Stimulated activated naive CD4-positive, alpha-beta T cell (primary cell): ENCODE measurements around the gene BPTF.
"Not testable (repeated sequence)": the region's sequence is repeated elsewhere in the genome, so short reads cannot be mapped to it uniquely, and the experiment has no call there.

Experiments used
- DNase-seq, 6 experiments: peaks; one replicate each; lab custom pipeline; 2025; lab: John Stamatoyannopoulos, UW

The BPTF gene

DNA sequence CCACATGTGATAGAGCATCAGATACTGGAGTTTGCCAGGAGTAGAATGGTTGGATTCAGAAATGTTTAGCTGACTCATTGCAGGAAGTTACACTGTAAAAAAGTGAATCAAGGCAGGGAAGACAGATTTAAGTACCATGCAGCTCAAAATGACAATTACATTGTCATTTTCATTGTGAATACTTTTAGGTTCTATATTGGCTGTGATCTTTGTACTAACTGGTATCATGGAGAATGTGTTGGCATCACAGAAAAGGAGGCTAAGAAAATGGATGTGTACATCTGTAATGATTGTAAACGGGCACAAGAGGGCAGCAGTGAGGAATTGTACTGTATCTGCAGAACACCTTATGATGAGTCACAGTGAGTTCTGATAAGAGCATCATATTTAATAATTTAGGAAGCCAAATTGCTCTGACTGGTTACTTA is 137.9 kb downstream of the BPTF start:
- DNase-seq = peak in 5 of 6 experiments; percentile 30 to 69 (median 49)

DNA sequence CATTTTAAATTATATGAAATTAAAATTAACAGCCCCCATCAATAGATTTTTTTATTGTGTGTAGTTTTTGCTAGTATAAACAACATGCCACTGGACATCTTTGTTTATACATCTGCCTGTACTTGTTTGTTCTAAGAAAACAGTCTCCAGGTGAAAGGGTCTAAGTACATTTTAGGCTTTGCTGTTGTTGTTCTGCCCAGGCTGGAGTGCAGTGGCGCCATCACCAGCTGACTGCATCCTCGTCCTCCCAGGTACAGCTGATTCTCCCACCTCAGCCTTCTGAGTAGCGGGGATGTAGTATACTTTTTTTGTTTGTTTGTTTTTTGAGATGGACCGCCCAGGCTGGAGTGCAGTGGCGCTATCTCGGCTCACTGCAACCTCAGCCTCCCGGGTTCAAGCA is 145.5 kb downstream of the BPTF start:
- no peak for DNase-seq

DNA sequence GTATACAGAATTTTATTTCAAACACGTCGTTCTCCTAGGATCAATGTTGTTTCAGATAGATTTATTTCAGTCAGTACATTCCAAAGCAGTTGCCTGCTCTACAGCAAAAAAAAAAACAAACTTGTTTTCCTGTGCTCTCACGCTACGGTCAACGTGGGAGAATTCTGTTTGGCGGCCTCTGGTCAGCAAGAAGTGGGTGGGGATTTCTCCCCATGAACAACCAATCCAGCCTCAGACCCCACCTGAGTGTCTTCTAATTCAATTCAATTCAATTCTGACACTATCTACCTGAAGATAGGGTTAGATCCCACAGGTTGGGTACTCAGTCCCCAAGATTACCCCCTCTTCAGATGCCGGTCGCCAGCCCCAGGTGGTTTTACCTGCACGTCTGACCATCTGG is 148.9 kb downstream of the BPTF start:
- no peak for DNase-seq

DNA sequence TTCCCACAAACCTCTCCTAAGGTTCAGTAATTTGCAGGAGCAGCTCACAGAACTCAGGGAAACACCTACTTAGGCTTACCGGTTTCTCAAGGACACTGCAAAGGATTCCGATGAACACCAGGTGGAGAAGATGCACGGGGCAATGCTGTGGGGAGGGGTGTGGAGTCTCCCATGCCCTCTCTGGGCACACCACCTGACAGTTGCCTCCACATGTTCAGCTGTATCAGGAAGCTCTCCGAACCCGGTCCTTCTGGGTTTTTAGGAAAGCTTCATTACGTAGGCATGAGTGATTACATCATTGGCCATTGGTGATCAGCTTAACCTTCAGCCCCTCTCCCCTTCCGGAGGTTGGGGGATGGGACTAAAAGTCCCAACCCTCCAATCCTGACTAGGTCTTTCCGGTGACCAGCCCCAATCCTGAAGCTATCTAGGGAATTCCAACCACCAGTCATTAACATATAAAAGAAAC is 149.3 kb downstream of the BPTF start:
- no peak for DNase-seq

DNA sequence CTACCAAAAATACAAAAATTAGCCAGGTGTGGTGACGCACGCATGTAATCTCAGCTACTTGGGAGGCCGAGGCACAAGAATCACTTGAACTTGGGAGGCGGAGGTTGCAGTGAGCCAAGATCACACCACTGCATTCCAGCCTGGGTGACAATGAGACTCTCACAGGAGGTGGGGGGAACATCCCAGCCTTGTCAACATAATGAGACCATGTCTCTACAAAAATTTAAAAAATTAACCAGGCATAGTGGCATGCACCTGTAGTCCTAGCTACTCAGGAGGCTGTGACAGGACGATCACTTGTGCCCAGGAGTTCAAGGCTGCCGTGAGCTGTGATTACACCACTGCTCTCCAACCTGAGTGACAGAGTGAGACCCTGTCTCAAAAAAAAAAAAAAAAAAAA is 151.0 kb downstream of the BPTF start:
- DNase-seq = not testable (repeated sequence)

DNA sequence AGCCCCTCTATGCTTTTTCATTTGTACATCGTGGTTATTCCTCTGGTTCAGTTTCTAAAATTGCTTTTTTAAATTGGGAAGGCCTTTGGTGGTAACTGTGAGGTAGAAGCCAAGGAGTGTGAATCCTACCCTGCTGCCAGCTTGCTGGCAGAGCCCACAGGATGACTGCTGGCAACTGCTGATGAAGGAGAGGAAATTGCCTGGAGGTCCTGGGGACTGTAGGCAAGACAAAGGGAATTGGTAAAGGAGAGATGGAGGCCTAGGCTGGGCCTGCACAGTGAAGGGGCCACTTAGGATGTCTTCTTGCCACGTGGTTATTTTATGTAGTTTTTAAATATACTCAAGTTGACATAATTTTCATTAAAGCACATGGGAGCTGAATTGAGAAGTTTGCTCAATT is 155.2 kb downstream of the BPTF start:
- DNase-seq = no peak

DNA sequence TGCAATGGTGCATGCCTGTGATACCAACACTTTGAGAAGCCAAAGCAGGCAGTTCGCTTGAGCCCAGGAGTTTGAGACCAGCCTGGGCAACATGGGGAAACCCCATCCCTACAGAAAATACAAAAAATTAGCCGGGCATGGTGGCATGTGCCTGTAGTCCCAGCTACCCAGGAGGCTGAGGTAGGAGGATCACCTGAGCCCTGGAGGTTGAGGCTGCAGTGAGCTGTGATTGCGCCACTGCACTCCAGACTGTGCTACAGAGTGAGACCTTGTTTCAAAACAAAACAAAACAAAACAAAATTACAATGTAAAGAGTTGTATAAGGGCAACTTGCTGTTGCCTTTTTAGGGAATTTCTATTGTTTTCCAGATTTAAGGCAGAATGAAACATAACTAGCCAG is 155.6 kb downstream of the BPTF start:
- not testable (repeated sequence) for DNase-seq

DNA sequence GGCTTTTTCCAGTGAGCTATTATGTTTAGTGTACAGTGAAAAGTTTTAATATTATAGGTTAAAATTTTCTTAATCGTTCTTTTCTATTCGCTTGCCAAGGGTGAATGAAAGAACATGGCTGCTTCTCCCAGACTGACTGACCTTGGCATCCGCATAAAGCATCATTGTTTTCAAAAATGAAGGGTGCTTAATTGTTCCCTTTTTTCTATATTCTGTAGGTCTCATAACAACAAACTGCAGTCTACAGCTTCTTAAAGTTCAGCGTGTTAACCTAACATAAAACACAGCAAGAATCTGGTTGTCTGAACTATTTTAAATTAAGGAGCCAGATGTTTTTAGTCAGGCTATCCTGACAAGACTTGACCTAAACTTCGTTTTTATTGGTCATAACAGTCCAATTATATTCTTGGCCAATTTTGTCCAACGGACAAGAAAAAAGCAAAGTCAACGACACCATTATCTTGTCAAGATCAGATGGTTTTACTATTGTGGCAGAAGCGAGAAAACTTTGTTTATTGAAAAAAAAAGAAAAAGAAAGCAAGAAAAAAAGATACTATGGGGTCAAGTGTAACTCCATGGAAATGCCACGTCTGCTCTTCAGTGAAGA is 156.8 kb downstream of the BPTF start:
- no peak for DNase-seq

DNA sequence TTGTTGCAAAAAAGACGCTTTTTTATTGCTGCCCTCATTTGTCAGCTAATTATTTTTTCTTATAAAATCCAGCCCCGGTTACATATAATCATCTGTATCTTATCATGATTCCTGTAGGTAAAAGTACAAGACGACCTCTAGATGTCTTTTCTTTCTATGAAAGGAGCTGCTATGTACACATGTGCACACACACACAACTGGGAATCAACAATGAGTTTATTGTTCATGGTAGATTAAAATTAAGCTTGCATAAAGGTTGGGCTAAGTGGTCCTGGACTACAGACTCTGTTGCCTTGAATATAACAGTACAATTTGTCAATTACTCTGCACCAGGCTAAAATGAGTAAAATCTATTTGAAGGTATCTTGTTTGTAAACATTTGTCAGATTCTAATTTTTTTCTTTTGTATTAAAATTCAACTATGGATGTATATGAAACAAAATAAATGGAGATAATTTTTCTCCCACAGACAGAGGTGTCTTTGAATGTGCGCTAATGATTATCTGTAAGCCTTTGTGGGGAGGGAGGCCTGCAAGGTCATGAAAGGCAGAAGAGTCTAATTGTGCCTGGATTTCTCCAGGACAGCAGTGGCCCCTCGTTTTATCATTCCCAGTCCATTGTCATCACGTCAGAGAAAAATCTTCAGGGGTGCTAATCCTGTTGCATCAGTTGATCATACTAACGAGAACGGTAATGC is 157.5 kb downstream of the BPTF start:
- DNase-seq = no peak

DNA sequence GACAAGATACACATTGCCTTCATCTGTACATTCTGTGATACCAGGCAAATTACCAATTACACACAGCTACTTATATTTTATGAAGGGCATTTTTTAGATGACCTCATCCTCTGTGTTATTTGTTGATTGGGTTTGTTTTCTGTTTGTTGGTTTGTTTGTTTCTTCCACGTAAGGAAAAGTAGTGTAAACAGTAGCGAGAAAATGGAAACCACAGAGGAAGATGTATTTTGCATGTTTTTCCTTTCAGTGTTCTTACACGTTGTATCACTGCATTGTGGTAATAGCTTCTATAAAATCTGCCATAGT is 158.0 kb downstream of the BPTF start:
- no peak for DNase-seq

DNA sequence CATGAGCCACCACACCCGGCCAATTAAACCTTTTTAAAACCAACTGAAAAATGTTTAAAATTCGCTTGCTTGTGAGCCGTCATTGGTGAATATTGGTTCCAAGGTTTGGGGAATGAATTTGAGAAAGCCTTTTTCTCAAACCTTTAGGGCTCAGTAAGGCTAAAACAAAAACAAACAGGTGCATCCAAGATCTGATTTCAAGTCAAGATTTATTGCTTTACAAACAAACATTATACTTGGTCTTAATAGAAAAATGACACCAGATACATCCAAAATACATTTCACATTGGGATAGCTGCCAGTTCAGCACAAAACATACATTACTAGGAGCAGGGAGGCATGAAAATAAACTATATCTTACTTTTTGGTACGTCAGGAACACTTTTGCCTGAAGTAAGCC is 165.6 kb downstream of the BPTF start:
- DNase-seq = no peak

DNA sequence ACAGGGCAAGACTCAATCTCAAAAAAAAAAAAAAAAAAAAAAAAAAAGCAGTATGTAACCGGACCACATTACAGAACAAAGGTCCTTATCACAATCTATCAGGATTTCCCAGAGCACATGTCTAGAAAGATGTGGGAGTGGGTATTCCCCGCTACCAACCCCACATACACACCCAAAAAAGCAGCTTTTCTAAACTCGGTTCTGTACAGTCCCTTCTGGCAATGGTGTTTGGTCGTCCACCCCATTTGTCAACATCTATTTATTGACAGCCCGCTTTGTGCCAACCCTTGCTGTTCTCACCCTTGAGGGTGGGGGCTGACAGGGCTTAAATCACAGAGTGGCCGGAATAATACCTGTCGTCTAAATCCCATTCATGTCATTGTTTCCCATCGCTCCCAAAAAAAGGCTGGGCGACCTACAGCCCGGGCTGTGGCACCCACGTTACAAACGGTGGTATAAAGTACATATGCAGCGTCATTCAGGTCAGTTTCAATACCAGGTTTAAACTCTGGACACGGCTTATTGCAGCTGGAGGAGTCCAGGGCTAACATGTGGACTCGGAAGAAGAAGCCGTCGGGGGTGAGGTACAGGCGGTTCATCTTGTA is 167.3 kb downstream of the BPTF start:
- DNase-seq = no peak

DNA sequence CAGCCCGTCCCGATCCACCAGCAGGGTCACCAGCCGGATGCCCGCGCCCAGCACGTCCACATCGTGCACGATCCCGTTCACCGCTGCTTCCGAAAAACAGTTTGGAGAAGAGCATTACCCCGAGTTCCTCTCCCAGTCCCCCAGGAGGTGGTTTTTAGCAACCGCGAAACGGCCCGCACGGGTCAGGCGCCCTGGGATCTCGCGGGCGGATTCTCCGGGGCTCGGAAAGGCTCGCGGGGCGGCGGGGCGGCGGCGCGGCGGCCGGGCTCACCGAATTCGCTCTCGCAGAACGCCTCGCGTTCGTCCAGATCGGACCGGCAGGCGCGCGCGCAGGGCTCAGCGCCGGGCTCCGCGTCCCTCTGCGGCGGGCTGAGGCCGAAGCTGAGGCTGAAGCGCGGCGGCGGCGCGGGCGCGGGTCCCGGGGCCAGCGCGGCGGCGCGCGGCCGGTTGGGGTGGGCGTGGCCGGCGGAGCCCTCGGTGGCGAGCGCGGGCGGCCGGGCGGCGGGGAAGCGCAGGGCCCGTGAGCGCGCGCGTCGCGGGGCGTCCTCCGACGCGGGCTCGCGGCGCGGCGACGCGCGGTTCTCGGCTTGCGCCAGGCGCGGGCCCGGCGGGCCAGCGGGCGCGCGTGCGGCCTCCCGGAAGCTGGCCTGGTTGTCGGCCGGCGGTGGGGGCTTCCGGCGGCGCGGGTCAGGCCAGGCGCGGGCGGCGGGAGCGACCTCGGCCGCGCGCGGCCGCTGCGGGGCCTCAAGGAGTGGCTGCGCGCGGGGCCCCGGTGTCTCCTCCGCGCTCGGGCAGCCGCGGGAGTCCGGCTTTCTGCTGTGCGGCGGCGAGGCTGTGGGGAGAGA is 168.1 kb downstream of the BPTF start:
- DNase-seq = peak; percentile 42 to 79 (median 60)

DNA sequence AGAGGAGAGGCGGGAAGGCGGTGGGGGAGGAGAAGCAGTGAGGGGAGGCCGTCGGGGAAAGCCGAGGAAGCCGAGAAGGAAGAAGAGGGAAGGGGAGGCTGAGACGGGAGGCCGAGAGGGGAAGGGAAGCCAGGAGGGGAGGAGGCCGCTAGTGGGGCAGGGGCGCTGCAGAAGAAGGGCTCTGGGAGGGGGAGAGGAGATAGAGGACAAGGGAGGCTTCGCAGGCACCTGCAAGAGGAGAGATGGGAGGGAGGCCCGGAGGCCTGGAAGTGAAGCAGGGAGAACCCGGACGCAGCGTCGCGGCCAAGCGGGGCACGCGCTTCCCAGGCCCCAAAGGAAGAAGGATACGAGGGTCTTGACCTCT is 168.7 kb downstream of the BPTF start:
- DNase-seq = peak in 1 of 6 experiments; percentile 42

DNA sequence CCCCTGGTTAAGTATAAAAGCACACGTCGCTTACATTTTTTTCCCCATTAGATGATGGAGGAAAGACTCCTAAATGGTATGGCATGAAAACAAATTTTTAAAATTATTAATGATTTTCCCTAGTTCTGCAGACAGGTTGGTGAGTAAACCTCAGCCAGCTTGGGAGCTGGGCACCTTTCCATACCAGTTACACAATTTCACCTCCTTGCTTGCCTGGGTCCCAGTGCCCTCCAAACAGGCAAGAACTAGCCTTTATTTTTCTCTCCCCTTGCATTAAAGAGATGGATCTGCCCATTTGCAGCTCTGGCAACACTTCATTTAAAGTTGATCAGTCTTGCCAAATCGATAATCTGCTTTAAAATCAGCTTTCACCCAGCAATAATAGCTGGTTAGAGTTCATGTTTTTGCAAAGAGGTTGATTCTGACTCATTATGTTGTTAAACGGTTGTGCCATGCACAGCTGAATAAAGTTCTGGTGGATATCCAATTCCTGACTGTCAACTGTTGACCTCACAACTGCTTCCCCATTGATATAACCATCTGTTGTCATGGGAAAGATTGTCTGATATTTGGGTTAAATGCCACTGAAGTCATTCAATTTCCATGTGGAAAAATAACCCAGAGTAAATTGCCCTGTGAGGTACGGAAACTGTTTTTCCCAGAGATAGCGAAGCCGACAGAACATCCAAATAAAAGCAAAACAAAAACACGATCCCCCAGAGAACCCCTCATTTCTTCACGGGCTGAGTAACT is 169.7 kb downstream of the BPTF start:
- DNase-seq = peak in 1 of 6 experiments; percentile 35

DNA sequence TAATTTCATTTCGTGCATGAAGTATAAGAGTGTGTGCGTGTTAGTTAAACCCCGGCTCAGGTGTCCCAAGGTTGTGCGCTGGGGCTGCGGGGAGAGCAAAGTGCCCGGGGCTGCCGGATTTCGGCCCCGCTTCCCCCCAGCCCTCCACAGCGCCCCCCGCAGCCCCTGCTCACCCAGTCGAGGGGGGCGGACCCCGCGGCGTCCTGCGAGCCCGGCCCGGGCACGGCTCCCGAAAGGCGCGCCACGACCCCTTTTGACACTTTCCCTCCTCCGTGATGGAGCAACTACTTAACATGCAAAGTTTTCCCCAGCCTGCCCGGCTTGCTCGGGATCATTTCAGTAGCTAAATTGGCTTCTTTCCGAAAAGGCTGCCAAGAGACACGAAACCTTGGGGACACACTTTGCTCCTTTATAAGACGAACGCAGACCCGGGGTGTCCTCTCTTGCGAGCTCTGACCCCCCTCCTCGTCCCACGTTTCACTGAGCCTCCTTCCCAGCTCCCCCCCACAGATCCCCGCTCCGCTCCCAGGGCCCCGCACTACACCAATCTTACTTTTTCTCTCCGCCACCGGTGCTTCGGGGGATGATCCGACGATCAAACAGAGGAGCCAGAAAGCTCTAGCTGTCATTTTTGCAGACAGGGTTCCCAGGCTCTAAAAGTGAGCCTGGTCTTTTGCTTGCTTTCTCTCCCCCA is 170.4 kb downstream of the BPTF start:
- DNase-seq = peak in 1 of 6 experiments; percentile 25

DNA sequence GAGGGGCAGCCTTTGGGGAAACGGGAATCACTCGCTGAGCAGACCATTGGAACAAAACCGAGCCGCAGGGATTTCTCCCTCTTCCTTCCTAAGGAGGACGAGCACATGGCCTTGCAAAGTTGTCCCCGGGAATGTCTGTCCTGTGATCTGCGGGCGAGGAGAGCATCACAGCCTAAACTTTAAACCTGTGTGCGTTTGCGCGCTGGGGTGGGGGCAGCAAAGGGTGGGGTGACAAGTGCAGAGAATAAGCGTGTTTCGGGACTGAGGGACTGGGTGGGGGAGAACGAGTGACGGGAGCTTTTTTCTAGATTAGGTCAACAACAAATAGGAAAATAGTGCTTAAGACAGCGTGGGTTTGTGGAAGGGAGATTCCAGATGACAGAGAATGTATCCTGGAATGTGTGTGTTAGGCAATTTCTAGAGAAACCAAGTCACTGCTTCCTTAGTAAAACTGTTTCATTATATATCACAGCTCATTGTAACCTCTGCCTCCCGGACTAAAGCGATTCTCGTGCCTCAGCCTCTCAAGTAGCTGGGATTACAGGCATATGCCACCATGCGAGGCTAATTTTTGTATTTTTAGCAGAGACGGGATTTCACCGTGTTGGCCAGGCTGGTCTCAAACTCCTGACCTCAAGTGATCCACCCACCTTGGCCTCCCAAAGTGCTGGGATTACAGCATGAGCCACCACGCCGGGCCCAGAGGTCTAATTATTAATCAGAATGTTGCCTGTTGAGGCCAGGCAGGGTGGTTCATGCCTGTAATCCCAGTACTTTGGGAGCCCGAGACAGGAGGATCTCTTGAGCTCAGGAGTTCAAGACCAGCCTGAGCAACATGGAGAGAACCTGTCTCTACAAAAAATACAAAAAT is 171.2 kb downstream of the BPTF start, which contains the start of gene C17orf58:
C17orf58 (minus strand) TSS at position 169 of the 871 bp plus-strand sequence. CDS start 271 bp downstream, outside the sequence.
- not testable (repeated sequence) for DNase-seq

DNA sequence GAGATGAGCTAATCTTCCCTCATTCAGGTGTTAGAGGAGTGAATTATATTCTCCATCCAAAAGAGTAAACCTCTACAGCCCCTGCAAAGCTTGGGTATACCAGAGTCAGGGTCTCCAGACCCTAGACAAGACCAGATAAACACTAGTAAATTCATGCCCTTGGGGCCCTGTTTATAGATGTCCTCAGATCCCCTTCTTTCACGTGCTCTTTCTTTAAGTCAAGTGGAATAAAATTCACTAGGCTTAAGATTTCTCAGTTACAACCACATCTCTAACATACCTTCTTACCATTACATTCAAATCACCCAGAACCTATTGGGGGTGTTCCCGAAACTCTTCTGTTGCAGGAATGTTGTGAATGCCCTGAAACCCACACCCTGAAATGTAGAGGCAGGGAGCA is 173.2 kb downstream of the BPTF start:
- no peak for DNase-seq

DNA sequence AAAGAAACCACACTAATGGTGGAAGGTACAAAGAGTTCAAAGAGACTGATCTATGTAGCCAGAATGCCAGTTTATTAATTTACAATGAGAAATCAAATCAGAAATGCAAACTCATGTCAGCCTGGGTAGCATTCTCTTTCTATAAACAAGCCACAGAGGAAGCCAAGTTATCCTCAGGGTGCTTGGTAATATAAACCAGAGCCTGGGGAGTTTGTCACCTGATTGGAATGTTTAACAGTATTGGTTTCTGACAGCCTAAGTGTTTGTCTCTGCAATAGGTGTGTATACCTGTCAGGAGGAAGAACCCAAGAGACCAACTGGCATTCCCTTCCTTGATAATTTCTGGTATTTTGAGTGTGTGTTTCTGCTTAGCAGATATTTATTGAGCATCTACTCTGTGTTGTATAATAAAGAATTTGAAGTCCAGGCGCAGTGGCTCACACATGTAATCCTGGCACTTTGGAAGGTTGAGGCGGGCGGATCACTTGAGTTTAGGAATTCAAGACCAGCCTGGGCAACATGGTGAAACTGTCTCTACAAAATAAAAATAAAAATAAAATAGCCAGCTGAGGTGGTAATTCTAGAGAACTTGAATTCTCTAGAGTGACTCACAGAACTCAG is 174.1 kb downstream of the BPTF start:
- no peak for DNase-seq

DNA sequence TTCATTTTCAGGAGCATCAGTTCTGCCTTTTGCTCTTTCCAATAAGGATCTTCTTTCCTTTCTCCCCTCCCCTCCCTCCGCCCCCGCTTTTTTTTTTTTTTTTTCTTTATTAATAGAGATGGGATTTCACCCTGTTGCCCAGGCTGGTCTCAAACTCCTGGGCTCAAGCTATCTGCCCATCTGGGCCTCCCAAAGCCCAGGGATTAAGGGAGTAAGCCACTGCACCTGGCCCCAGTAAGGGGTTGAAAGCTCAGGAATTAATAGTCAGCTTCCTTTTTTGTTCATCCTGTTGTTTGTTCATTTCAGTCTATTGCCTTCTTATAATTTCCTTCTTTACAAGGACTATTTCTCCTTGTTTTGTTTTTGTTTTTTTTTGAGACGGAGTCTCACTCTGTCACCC is 178.9 kb downstream of the BPTF start:
- DNase-seq = no peak
